Panc1 (cell line): ENCODE measurements around the gene RAB3B. TPM values are rescaled to one million over a fixed set of nuclear protein-coding genes. Genes with fewer than 3 reads are reported as not detected.

Experiments
- ATAC-seq: fragments of 200-7000 bp; cut with Tn5 transposase; 2 replicates; pipeline ENCODE4 v1.9.1; 2020; ENCODE audit warnings: mild to moderate bottlenecking, moderate library complexity
- BruUV-seq: library from RNA; stranded (reverse); fragments of 400-500 nt; replicated peaks from 2 replicates; lab custom pipeline; 2021; lab: Mats Ljungman, UMichigan
- CTCF ChIA-PET: fragments of 300-600 bp; sonication (Branson Sonifier 250); formaldehyde crosslinking; loops from one replicate; lab custom pipeline; 2022; ENCODE audit warnings: antibody characterized with exemption; lab: Charles Lee
- POLR2A ChIA-PET: fragments of 300-600 bp; sonication (Branson Sonifier 250); formaldehyde crosslinking; loops from one replicate; lab custom pipeline; 2022; ENCODE audit warnings: antibody characterized with exemption; lab: Charles Lee
- DNase-seq: peaks from one replicate; pipeline ENCODE4 v3.0.0-alpha.2; 2010; ENCODE audit warnings: low read depth, low spot score
- H3K27ac ChIP-seq: 2 replicates; pipeline ENCODE4 v1.5.1; 2011; ENCODE audit warnings: mild to moderate bottlenecking, low read length, inconsistent platforms
- H3K27me3 ChIP-seq: fragments of 200-500 bp; sonication (Bioruptor generic); 2 replicates; pipeline ENCODE4 v1.6.0; 2014; ENCODE audit warnings: low read length, inconsistent platforms; ENCODE audit not compliant: control insufficient read depth, insufficient read depth
- H3K36me3 ChIP-seq: fragments of 200-500 bp; sonication (Bioruptor generic); 2 replicates; pipeline ENCODE4 v1.5.1; 2014; ENCODE audit warnings: inconsistent platforms, mild to moderate bottlenecking, low read length, moderate library complexity; ENCODE audit not compliant: control insufficient read depth, insufficient read depth
- H3K4me1 ChIP-seq: 2 replicates; pipeline ENCODE4 v1.5.1; 2011; ENCODE audit warnings: inconsistent platforms, mild to moderate bottlenecking, low read length, moderate library complexity; ENCODE audit not compliant: control insufficient read depth, insufficient read depth
- H3K4me3 ChIP-seq, 2 experiments: 2 replicates each; pipeline ENCODE4 v1.5.1; 2011 to 2012; ENCODE audit warnings: low read depth in 2 of 2, low read length in 2 of 2, mild to moderate bottlenecking in 2 of 2, inconsistent platforms in 1 of 2, moderate library complexity in 1 of 2
- H3K9me3 ChIP-seq: fragments of 200-500 bp; sonication (Bioruptor generic); 2 replicates; pipeline ENCODE4 v1.5.1; 2014; ENCODE audit warnings: low read depth, mild to moderate bottlenecking, inconsistent platforms, low read length, moderate library complexity; ENCODE audit not compliant: control insufficient read depth, insufficient read depth
- CTCF ChIP-seq: fragments of 450-650 bp; IDR thresholded peaks from 2 replicates; pipeline ENCODE4 v1.5.1; 2017; ENCODE audit warnings: mild to moderate bottlenecking
- POLR2AphosphoS5 ChIP-seq: IDR thresholded peaks from 2 replicates; pipeline ENCODE4 v1.6.1; 2012; ENCODE audit warnings: mild to moderate bottlenecking, low read depth, low read length, moderate library complexity
- REST ChIP-seq, 2 experiments: IDR thresholded peaks; 2 replicates each; pipeline ENCODE4 v1.6.1; 2011 to 2012; ENCODE audit warnings: low read depth in 2 of 2, control low read depth in 1 of 2, low read length in 1 of 2, mild to moderate bottlenecking in 1 of 2, moderate library complexity in 1 of 2; ENCODE audit not compliant: insufficient read depth in 1 of 2
- SIN3A ChIP-seq: IDR thresholded peaks from 2 replicates; pipeline ENCODE4 v1.6.1; 2012; ENCODE audit warnings: low read depth, mild to moderate bottlenecking, low read length, moderate library complexity, borderline replicate concordance; ENCODE audit not compliant: insufficient read depth
- TCF7L2 ChIP-seq: IDR thresholded peaks from 2 replicates; pipeline ENCODE4 v1.6.1; 2011; ENCODE audit warnings: mild to moderate bottlenecking, low read depth, low read length, inconsistent platforms
- in situ Hi-C: cut with HindIII; loops from 2 replicates; pipeline ENCODE4 v1.10.0; 2016; ENCODE audit warnings: low sequenced_read_pairs, low pct_unique_long_range_greater_than_20kb
- intact Hi-C: fragments of 100-400 bp; cut with micrococcal nuclease; formaldehyde crosslinking; loops from one replicate; pipeline ENCODE4 v1.10.0; 2022; ENCODE audit not compliant: unreplicated experiment
- total RNA-seq: library from RNA; stranded (reverse); gene quantifications from one replicate; pipeline ENCODE4 v1.2.1, GENCODE V29; 2021; ENCODE audit not compliant: unreplicated experiment

The RAB3B gene
- total RNA-seq, 1 experiment from 2014 or later = 1.2 TPM

DNA sequence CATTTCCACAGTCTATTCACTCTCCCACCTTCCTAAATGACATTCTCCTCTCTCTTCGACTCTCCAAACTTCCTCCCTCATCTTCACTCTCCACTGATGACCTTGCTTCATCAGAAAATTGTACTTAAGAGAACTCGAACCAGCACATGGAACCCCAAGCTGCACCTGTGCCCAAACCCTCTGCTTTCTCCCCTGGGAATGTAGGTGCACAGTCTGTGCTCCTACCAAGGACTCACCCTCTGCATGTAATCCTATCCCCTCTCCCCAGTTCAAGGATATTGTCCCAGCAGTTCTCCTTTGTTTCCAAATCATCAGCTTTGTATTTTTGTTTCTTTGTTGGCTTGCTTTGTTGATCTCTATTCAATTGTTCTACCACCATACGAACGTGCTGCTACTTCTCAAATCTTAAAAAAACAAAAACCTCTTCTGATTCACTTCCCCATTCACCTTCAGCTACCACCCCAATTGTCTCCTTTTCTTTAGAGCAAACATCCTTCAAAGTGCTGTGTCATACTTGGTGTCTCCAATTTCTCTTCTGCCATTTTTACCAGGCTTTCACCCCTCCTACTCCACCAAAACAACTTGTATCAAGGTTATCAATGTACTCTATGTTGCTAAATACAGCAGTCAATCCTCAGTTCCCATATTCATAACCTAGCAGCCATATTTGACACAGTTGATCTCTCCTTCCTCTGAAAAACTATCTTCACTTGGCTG lies 26.8 kb downstream of the RAB3B start:
- DNase-seq (no peak), ATAC-seq (no peak)
- Histone ChIP-seq H3K4me3 (no peak overlapping the region), H3K9me3 (no peaks in the 10 kb centered on the region), H3K27ac (no peak overlapping the region), H3K27me3 (no peaks in the 10 kb centered on the region), H3K4me1 (no peaks in the 10 kb centered on the region), H3K36me3 (no peaks in the 10 kb centered on the region)
- in situ Hi-C loops (no loop called here), intact Hi-C loops (no loop called here)
- BruUV-seq = no TSS peak
- ChIA-PET POLR2A (no interaction called here), CTCF (no interaction called here)
- TF ChIP-seq TCF7L2 = no peak
- TF ChIP-seq CTCF = no peak
- no peak for TF ChIP-seq POLR2AphosphoS5
- no peak for TF ChIP-seq REST (IDR thresholded peaks at IDR 0.05; ENCODE audit: insufficient read depth in 1 of 2, low read depth in 2 of 2, low read length in 1 of 2)
- TF ChIP-seq SIN3A = no peak

GRCh38 chr1:51962486-51963356 lies 27.8 kb downstream of the RAB3B start:
- ATAC-seq = no peak
- Histone ChIP-seq H3K36me3 (no peaks in the 10 kb centered on the region), H3K4me1 (no peaks in the 10 kb centered on the region), H3K9me3 (no peaks in the 10 kb centered on the region), H3K4me3 (no peak overlapping the region), H3K27me3 (no peaks in the 10 kb centered on the region), H3K27ac (no peak overlapping the region)
- in situ Hi-C loops = no loop called here
- ChIA-PET POLR2A (interaction anchor here (0.5 to 0.9 kb wide), 2 partner anchors 24 to 188 kb away, joined by 3 to 4 read pairs; no protein-coding TSS in a partner anchor), CTCF (no interaction called here)
- TF ChIP-seq POLR2AphosphoS5 (no peak), REST (IDR thresholded peaks at IDR 0.05; ENCODE audit: insufficient read depth in 1 of 2, low read depth in 2 of 2, low read length in 1 of 2) (no peak), SIN3A (no peak)
- BruUV-seq = no TSS peak
- no peak for DNase-seq
- intact Hi-C loops = no loop called here
